NT2/D1 (cell line): ENCODE data around the gene NOX5.

Source experiments
- SUZ12 ChIP-seq: IDR thresholded peaks from 2 replicates; pipeline ENCODE4 v1.6.1; 2011; ENCODE audit not compliant: insufficient read length, insufficient read depth; ENCODE audit errors: extremely low read depth
- YY1 ChIP-seq: IDR thresholded peaks from 2 replicates; pipeline ENCODE4 v1.6.1; 2011; ENCODE audit not compliant: insufficient read length, insufficient read depth
- ZNF274 ChIP-seq: IDR thresholded peaks from 2 replicates; pipeline ENCODE4 v1.6.1; 2011; ENCODE audit warnings: mild to moderate bottlenecking, low read depth, low read length

DNA sequence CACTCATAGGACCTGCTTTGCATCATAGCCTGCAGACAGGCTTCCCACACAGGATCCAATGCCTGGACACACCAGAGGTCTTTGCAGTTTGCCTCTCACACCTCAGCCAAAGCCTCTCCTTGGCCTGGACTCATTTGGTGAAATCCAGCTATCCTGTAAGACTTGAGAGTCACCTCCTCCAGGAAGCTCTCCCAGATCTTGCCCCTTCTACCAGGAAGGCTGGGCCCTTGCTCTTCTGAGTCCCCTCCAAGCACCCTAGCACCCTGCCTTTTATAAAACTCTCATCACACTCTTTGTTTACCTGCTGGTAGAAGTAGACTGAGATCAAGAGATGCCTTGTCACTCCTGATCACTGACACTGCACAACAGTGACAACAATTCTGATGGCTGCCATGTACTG is 79.1 kb downstream of the NOX5 start:
- TF ChIP-seq YY1 (no peak), SUZ12 (no peak), ZNF274 (no peak)
